Measurements from ENCODE around the gene LY6G5C. TPM values are rescaled to one million over a fixed set of nuclear protein-coding genes. Genes with fewer than 3 reads are reported as not detected.

Gene LY6G5C
- total and polyA plus RNA-seq, 2 experiments from 2014 or later, result 2.1 TPM; not detected in 1

DNA sequence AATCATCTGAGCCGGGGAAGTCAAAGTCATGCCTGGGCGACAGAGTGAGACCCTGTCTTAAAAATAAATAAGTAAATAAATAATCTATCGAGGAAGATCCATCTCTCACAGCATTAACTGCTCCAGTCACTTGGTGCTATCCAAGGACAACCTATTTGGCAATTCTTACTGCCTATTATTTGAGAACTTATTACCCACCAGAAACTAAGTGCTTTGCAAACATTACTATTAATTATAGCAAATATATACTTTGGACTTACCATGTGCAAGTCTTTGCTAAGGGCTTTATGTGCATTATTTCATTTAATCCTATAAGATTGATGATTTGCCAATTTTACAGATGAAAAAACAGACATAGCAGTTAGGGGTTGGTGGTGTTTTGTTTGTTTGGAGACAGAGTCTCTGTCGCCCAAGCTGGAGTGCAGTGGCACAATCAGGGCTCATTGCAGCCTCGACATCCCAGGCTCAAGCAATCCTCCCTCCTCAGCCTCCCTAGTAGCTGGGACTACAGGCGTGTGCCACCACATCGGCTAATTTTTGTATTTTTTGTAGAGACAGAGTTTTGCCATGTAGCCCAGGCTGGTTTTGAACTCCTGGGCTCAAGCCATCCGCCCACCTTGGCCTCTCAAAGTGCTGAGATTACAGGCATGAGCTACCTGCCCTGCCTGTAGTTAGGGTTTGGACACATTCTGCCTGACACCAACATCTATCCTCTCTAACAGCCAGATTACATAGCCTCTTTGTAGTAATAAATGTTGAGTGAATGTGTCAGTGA, 26.1 kb downstream of the LY6G5C start:
- Mint-ChIP-seq H3K27me3 (ENCODE audit: insufficient read depth, low read depth, poor library complexity) (peaks cover 24% of the 10 kb centered on the region), H3K36me3 (ENCODE audit: low read depth) (peaks cover 24% of the 10 kb centered on the region), H3K4me1 (peaks cover 34% of the 10 kb centered on the region; the same call in 2 of the 3 replicates), H3K27ac (no peak overlapping the region), H3K9me3 (no peaks in the 10 kb centered on the region), H3K4me3 (peak overlapping the region; percentile 45; the same call in 2 of the 3 replicates)
- Histone ChIP-seq H3F3A (replicated peaks; ENCODE audit: low read depth) (peaks cover 18% of the 10 kb centered on the region), H3K4me1 (ENCODE audit: insufficient read depth) (peaks cover 14% of the 10 kb centered on the region), H3K4me3 (no peak overlapping the region), H3K9me2 (ENCODE audit: insufficient read depth) (no peaks in the 10 kb centered on the region), H4K20me1 (replicated peaks; ENCODE audit: insufficient read depth) (peaks cover 12% of the 10 kb centered on the region; the same call in 1 of the 2 replicates), H3K4me2 (no peak overlapping the region), H3K27ac (ENCODE audit: low read depth) (peak overlapping the region; percentile 96; the same call in 1 of the 2 replicates), H3K79me2 (replicated peaks; ENCODE audit: insufficient read depth) (peaks cover 38% of the 10 kb centered on the region), H2AFZ (no peak overlapping the region), H3K36me3 (ENCODE audit: insufficient read depth) (peaks cover 11% of the 10 kb centered on the region; the same call in 1 of the 2 replicates), H3K27me3 (ENCODE audit: insufficient read depth) (no peaks in the 10 kb centered on the region)
- DNase-seq (ENCODE audit: low spot score) (no peak), ATAC-seq (no peak)
- TF ChIP-seq, protein P1, sequence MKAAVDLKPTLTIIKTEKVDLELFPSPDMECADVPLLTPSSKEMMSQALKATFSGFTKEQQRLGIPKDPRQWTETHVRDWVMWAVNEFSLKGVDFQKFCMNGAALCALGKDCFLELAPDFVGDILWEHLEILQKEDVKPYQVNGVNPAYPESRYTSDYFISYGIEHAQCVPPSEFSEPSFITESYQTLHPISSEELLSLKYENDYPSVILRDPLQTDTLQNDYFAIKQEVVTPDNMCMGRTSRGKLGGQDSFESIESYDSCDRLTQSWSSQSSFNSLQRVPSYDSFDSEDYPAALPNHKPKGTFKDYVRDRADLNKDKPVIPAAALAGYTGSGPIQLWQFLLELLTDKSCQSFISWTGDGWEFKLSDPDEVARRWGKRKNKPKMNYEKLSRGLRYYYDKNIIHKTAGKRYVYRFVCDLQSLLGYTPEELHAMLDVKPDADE (IDR thresholded peaks at IDR 0.05), result no peak
- TF ChIP-seq, protein P2, sequence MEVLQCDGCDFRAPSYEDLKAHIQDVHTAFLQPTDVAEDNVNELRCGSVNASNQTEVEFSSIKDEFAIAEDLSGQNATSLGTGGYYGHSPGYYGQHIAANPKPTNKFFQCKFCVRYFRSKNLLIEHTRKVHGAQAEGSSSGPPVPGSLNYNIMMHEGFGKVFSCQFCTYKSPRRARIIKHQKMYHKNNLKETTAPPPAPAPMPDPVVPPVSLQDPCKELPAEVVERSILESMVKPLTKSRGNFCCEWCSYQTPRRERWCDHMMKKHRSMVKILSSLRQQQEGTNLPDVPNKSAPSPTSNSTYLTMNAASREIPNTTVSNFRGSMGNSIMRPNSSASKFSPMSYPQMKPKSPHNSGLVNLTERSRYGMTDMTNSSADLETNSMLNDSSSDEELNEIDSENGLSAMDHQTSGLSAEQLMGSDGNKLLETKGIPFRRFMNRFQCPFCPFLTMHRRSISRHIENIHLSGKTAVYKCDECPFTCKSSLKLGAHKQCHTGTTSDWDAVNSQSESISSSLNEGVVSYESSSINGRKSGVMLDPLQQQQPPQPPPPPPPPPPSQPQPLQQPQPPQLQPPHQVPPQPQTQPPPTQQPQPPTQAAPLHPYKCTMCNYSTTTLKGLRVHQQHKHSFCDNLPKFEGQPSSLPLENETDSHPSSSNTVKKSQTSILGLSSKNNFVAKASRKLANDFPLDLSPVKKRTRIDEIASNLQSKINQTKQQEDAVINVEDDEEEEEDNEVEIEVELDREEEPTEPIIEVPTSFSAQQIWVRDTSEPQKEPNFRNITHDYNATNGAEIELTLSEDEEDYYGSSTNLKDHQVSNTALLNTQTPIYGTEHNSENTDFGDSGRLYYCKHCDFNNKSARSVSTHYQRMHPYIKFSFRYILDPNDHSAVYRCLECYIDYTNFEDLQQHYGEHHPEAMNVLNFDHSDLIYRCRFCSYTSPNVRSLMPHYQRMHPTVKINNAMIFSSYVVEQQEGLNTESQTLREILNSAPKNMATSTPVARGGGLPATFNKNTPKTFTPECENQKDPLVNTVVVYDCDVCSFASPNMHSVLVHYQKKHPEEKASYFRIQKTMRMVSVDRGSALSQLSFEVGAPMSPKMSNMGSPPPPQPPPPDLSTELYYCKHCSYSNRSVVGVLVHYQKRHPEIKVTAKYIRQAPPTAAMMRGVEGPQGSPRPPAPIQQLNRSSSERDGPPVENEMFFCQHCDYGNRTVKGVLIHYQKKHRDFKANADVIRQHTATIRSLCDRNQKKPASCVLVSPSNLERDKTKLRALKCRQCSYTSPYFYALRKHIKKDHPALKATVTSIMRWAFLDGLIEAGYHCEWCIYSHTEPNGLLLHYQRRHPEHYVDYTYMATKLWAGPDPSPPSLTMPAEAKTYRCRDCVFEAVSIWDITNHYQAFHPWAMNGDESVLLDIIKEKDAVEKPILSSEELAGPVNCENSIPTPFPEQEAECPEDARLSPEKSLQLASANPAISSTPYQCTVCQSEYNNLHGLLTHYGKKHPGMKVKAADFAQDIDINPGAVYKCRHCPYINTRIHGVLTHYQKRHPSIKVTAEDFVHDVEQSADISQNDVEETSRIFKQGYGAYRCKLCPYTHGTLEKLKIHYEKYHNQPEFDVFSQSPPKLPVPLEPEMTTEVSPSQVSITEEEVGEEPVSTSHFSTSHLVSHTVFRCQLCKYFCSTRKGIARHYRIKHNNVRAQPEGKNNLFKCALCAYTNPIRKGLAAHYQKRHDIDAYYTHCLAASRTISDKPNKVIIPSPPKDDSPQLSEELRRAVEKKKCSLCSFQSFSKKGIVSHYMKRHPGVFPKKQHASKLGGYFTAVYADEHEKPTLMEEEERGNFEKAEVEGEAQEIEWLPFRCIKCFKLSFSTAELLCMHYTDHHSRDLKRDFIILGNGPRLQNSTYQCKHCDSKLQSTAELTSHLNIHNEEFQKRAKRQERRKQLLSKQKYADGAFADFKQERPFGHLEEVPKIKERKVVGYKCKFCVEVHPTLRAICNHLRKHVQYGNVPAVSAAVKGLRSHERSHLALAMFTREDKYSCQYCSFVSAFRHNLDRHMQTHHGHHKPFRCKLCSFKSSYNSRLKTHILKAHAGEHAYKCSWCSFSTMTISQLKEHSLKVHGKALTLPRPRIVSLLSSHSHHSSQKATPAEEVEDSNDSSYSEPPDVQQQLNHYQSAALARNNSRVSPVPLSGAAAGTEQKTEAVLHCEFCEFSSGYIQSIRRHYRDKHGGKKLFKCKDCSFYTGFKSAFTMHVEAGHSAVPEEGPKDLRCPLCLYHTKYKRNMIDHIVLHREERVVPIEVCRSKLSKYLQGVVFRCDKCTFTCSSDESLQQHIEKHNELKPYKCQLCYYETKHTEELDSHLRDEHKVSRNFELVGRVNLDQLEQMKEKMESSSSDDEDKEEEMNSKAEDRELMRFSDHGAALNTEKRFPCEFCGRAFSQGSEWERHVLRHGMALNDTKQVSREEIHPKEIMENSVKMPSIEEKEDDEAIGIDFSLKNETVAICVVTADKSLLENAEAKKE (CRISPR knock-in tag; IDR thresholded peaks at IDR 0.05), result no peak
- TF ChIP-seq, protein P3, sequence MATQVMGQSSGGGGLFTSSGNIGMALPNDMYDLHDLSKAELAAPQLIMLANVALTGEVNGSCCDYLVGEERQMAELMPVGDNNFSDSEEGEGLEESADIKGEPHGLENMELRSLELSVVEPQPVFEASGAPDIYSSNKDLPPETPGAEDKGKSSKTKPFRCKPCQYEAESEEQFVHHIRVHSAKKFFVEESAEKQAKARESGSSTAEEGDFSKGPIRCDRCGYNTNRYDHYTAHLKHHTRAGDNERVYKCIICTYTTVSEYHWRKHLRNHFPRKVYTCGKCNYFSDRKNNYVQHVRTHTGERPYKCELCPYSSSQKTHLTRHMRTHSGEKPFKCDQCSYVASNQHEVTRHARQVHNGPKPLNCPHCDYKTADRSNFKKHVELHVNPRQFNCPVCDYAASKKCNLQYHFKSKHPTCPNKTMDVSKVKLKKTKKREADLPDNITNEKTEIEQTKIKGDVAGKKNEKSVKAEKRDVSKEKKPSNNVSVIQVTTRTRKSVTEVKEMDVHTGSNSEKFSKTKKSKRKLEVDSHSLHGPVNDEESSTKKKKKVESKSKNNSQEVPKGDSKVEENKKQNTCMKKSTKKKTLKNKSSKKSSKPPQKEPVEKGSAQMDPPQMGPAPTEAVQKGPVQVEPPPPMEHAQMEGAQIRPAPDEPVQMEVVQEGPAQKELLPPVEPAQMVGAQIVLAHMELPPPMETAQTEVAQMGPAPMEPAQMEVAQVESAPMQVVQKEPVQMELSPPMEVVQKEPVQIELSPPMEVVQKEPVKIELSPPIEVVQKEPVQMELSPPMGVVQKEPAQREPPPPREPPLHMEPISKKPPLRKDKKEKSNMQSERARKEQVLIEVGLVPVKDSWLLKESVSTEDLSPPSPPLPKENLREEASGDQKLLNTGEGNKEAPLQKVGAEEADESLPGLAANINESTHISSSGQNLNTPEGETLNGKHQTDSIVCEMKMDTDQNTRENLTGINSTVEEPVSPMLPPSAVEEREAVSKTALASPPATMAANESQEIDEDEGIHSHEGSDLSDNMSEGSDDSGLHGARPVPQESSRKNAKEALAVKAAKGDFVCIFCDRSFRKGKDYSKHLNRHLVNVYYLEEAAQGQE (IDR thresholded peaks at IDR 0.05; ENCODE audit: unreplicated experiment), result no peak
- TF ChIP-seq POLR2AphosphoS5 (IDR thresholded peaks at IDR 0.05; ENCODE audit: low read depth), result no peak
- TF ChIP-seq, protein P4, sequence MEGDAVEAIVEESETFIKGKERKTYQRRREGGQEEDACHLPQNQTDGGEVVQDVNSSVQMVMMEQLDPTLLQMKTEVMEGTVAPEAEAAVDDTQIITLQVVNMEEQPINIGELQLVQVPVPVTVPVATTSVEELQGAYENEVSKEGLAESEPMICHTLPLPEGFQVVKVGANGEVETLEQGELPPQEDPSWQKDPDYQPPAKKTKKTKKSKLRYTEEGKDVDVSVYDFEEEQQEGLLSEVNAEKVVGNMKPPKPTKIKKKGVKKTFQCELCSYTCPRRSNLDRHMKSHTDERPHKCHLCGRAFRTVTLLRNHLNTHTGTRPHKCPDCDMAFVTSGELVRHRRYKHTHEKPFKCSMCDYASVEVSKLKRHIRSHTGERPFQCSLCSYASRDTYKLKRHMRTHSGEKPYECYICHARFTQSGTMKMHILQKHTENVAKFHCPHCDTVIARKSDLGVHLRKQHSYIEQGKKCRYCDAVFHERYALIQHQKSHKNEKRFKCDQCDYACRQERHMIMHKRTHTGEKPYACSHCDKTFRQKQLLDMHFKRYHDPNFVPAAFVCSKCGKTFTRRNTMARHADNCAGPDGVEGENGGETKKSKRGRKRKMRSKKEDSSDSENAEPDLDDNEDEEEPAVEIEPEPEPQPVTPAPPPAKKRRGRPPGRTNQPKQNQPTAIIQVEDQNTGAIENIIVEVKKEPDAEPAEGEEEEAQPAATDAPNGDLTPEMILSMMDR (conservative IDR thresholded peaks at IDR 0.05; ENCODE audit: low read depth in 2 of 2), result no peak
- no peak for TF ChIP-seq NANOG (IDR thresholded peaks at IDR 0.05; ENCODE audit: borderline replicate concordance)
- TF ChIP-seq EZH2phosphoT487 (IDR thresholded peaks at IDR 0.05; ENCODE audit: unreplicated experiment), result no peak
- no peak for TF ChIP-seq JUNB (IDR thresholded peaks at IDR 0.05; ENCODE audit: unreplicated experiment)
- TF ChIP-seq ZNF331 (CRISPR knock-in tag; IDR thresholded peaks at IDR 0.05; ENCODE audit: low read depth), result no peak
- TF ChIP-seq CREB1 (CRISPR knock-in tag; IDR thresholded peaks at IDR 0.05; ENCODE audit: low read depth), result no peak
- no peak for TF ChIP-seq STAT1 (IDR thresholded peaks at IDR 0.05; ENCODE audit: unreplicated experiment)

Data from GM23338 (cell line).